Loucy (cell line): ENCODE measurements around the gene NFKBIB.

ENCODE experiments used
- H2AFZ ChIP-seq: fragments of 200-600 bp; sonication (generic); 2 replicates; pipeline ENCODE4 v1.6.0; 2016; ENCODE audit warnings: antibody characterized with exemption, mild to moderate bottlenecking, low read length, moderate library complexity
- H3F3A ChIP-seq: fragments of 200-600 bp; 2 replicates; pipeline ENCODE4 v1.6.0; 2016; ENCODE audit warnings: antibody characterized with exemption, low read depth, mild to moderate bottlenecking
- H3K27me3 ChIP-seq: fragments of 200-600 bp; sonication (generic); 2 replicates; pipeline ENCODE4 v1.6.1; 2014; ENCODE audit warnings: low read length, mild to moderate bottlenecking; ENCODE audit not compliant: insufficient read depth, poor library complexity, severe bottlenecking
- H3K36me3 ChIP-seq: fragments of 200-600 bp; sonication (generic); 2 replicates; pipeline ENCODE4 v1.6.1; 2016; ENCODE audit warnings: low read length; ENCODE audit not compliant: insufficient read depth
- H3K4me1 ChIP-seq: fragments of 200-600 bp; sonication (generic); 2 replicates; pipeline ENCODE4 v1.5.1; 2014; ENCODE audit warnings: low read length, mild to moderate bottlenecking; ENCODE audit not compliant: insufficient read depth, poor library complexity, severe bottlenecking
- H3K4me2 ChIP-seq: fragments of 200-600 bp; sonication (generic); 2 replicates; pipeline ENCODE4 v1.6.0; 2014; ENCODE audit warnings: antibody characterized with exemption, low read length, low read depth, mild to moderate bottlenecking; ENCODE audit not compliant: poor library complexity, severe bottlenecking
- H3K4me3 ChIP-seq: fragments of 200-600 bp; sonication (generic); 2 replicates; pipeline ENCODE4 v1.5.1; 2014; ENCODE audit warnings: low read length, mild to moderate bottlenecking, mixed read lengths; ENCODE audit not compliant: poor library complexity, severe bottlenecking
- H3K79me2 ChIP-seq: fragments of 200-600 bp; sonication (generic); 2 replicates; pipeline ENCODE4 v1.6.1; 2014; ENCODE audit warnings: low read length; ENCODE audit not compliant: insufficient read depth
- H3K9ac ChIP-seq: fragments of 200-600 bp; sonication (generic); 2 replicates; pipeline ENCODE4 v1.6.0; 2014; ENCODE audit warnings: mild to moderate bottlenecking, low read depth, low read length, moderate library complexity; ENCODE audit not compliant: poor library complexity, severe bottlenecking
- H3K9me2 ChIP-seq: fragments of 200-600 bp; sonication (generic); replicated peaks from 2 replicates; pipeline ENCODE4 v1.6.1; 2016; ENCODE audit warnings: low read depth, low read length, mixed read lengths
- H3K9me3 ChIP-seq: fragments of 200-600 bp; sonication (generic); 2 replicates; pipeline ENCODE4 v1.6.1; 2014; ENCODE audit warnings: mild to moderate bottlenecking, antibody characterized with exemption, low read length, low read depth; ENCODE audit not compliant: insufficient read depth
- H4K20me1 ChIP-seq: fragments of 200-600 bp; sonication (generic); 2 replicates; pipeline ENCODE4 v1.6.0; 2014; ENCODE audit warnings: antibody characterized with exemption, low read length, mild to moderate bottlenecking; ENCODE audit not compliant: insufficient read depth, poor library complexity, severe bottlenecking
- EZH2phosphoT487 ChIP-seq: fragments of 200-600 bp; IDR thresholded peaks from 2 replicates; pipeline ENCODE4 v1.6.1; 2018; ENCODE audit warnings: antibody characterized with exemption, mild to moderate bottlenecking, moderate library complexity, borderline replicate concordance
- TF ChIP-seq, protein P1 (sequence below): fragments of 200-600 bp; sonication (generic); conservative IDR thresholded peaks from 2 replicates; pipeline ENCODE4 v1.5.1; 2014; ENCODE audit warnings: mild to moderate bottlenecking, antibody characterized with exemption, low read length

Gene NFKBIB

DNA sequence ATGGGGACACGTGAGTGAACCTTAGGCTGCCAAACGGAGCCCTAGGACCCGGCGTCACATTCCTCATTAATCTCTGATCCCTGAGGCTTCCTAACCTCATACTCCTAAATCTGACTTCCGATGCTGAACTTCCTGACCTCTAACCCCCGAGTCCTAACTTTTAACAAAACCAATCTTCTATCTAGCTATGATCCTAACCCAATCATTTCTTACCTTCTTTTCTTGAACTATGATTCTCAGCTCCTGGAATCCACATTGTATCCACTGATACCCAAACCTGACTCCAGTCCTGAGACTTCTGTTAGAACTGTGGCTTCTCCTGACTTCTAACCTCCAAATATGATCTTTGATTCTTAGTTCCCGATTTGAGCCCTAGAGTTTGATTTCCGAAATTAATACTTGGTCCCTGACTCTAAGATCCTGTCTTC, 447 bp downstream of the NFKBIB start:
- Histone ChIP-seq H3K9me3 (no peaks in the 10 kb centered on the region), H3K4me3 (peak overlapping the region; percentile 91), H4K20me1 (no peaks in the 10 kb centered on the region), H3K4me2 (peak overlapping the region; percentile 92), H3K27me3 (no peaks in the 10 kb centered on the region), H3F3A (no peaks in the 10 kb centered on the region), H3K4me1 (peaks cover 18% of the 10 kb centered on the region), H2AFZ (peak overlapping the region; percentile 91), H3K9me2 (no peaks in the 10 kb centered on the region), H3K36me3 (no peaks in the 10 kb centered on the region; the same call in 1 of the 2 replicates), H3K79me2 (peaks cover 18% of the 10 kb centered on the region), H3K9ac (peak overlapping the region; percentile 80)
- TF ChIP-seq EZH2phosphoT487 = no peak
- TF ChIP-seq, protein P1, sequence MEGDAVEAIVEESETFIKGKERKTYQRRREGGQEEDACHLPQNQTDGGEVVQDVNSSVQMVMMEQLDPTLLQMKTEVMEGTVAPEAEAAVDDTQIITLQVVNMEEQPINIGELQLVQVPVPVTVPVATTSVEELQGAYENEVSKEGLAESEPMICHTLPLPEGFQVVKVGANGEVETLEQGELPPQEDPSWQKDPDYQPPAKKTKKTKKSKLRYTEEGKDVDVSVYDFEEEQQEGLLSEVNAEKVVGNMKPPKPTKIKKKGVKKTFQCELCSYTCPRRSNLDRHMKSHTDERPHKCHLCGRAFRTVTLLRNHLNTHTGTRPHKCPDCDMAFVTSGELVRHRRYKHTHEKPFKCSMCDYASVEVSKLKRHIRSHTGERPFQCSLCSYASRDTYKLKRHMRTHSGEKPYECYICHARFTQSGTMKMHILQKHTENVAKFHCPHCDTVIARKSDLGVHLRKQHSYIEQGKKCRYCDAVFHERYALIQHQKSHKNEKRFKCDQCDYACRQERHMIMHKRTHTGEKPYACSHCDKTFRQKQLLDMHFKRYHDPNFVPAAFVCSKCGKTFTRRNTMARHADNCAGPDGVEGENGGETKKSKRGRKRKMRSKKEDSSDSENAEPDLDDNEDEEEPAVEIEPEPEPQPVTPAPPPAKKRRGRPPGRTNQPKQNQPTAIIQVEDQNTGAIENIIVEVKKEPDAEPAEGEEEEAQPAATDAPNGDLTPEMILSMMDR = no peak

GRCh38 chr19:38900743-38901190, 998 bp downstream of the NFKBIB start:
- peak overlapping the region; percentile 80 for H3K9ac ChIP-seq

DNA sequence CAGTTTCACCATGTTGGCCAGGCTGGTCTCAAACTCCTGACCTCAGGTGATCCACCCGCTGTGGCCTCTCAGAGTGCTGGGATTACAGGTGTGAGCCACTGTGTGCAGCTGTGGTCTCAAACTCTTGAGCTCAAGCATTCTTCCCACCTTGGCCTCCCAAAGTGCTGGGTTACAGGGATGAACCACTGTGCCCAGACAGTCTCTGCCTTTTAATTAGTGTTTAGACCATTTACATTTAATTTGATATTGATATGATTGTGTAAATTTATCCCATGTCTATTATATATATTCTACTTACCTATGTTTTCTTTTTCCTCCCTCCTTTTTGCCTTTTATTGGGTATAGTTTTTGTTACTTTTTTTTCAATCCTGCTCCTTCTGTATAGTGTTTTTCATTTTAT, 1.9 kb downstream of the NFKBIB start:
- Histone ChIP-seq H3K4me3 (no peak overlapping the region), H3K4me1 (peaks cover 17% of the 10 kb centered on the region), H2AFZ (no peak overlapping the region), H4K20me1 (no peaks in the 10 kb centered on the region), H3K9ac (no peak overlapping the region), H3K36me3 (no peaks in the 10 kb centered on the region; the same call in 1 of the 2 replicates), H3K9me3 (no peaks in the 10 kb centered on the region), H3K4me2 (peak overlapping the region; percentile 92), H3K79me2 (peaks cover 18% of the 10 kb centered on the region), H3K9me2 (no peaks in the 10 kb centered on the region), H3F3A (no peaks in the 10 kb centered on the region), H3K27me3 (no peaks in the 10 kb centered on the region)
- no peak for TF ChIP-seq EZH2phosphoT487
- TF ChIP-seq, protein P1 = no peak

More at GRCh38 chr19:38900743-38901190, 998 bp downstream of the NFKBIB start:
- Histone ChIP-seq H3K27me3 (no peaks in the 10 kb centered on the region), H3K4me3 (peak overlapping the region; percentile 91), H3F3A (no peaks in the 10 kb centered on the region), H3K4me2 (peak overlapping the region; percentile 92), H3K9me2 (no peaks in the 10 kb centered on the region), H3K9me3 (no peaks in the 10 kb centered on the region), H2AFZ (no peak overlapping the region), H3K79me2 (peaks cover 18% of the 10 kb centered on the region), H3K36me3 (no peaks in the 10 kb centered on the region; the same call in 1 of the 2 replicates), H4K20me1 (no peaks in the 10 kb centered on the region), H3K4me1 (peaks cover 18% of the 10 kb centered on the region)
- TF ChIP-seq, protein P1 = no peak
- no peak for TF ChIP-seq EZH2phosphoT487
